ENCODE measurements around the gene PLA2G7. TPM values are rescaled to one million over a fixed set of nuclear protein-coding genes. Genes with fewer than 3 reads are reported as not detected.

PLA2G7 gene
- total RNA-seq (10 to 100 TPM; 19.1 to 47.9 (median 30.1) TPM), polyA plus RNA-seq (10 to 100 TPM in 2 of 3 donors, 1 to 10 TPM in 1; 8.9 to 17.6 (median 15.7) TPM)
- long read RNA-seq, donor 1, partial matches to known transcripts, result 0 of 4 reads
- long read RNA-seq, donor 1, other reads (novel, unspliced or antisense), result 0 of 4 reads
- long read RNA-seq, donor 2, transcript PLA2G7-201 (12 exons, 1,882 nt), result major isoform, 8 of 8 reads
- long read RNA-seq, donor 2, partial matches to known transcripts, result 0 of 8 reads
- long read RNA-seq, donor 2, other reads (novel, unspliced or antisense), result 0 of 8 reads

- Histone ChIP-seq H3K4me3 (peak within 1 kb of the TSS; percentile 10 to 65 (median 42)), H3K27ac (peak within 1 kb of the TSS in 6 of 8 donors; percentile 49 to 81 (median 74)), H3K36me3 (no peaks in the 10 kb centered on the region), H3K27me3 (replicated peaks in 1 of 7) (peaks cover 0 to 64% (median 30%) of the 10 kb centered on the region in 7 donors), H3K4me1 (peaks cover 0 to 15% (median 11%) of the 10 kb centered on the region in 6 donors), H3K9me3 (no peaks in the 10 kb centered on the region)
- TF ChIP-seq POLR2AphosphoS5 (IDR thresholded peaks at IDR 0.05) (peak; percentile 66 to 80 (median 77)), POLR2A (IDR thresholded peaks at IDR 0.05) (no peak), CTCF (IDR thresholded peaks at IDR 0.05 in 8 of 11, conservative IDR thresholded peaks at IDR 0.05 in 3 of 11) (peak in 1 of 11 experiments; percentile 8)
- WGBS, 5 donors, result 1 to 5% (median 3%) methylated on average over 24 to 73 of the region's 73 CpGs
- intact Hi-C loops (cut with DNase I; ENCODE audit: low total_unique reads), result no loop called here
- peak; percentile 79 for DNase-seq
These were observed at the start of gene PLA2G7 for GRCh38 chr6:46734867-46735719. TSS of gene PLA2G7 (minus strand) at chr6:46735375. CDS start at chr6:46722891, 12,484 bp downstream.

- 78 to 88% (median 87%) methylated on average over 1 of the region's 1 CpG for WGBS, 5 donors
- no peaks in the 10 kb centered on the region for H3K27me3 ChIP-seq (replicated peaks in 1 of 7)
These were observed 49.4 kb upstream of the PLA2G7 start for GRCh38 chr6:46784535-46784934.

GRCh38 chr6:46781478-46782378 is 46.6 kb upstream of the PLA2G7 start:
- no peaks in the 10 kb centered on the region for H3K9me3 ChIP-seq
- whole genome bisulfite sequencing, 5 donors, result 35 to 38% (median 38%) methylated on average over 6 of the region's 6 CpGs
- no peak overlapping the region for H3K4me3 ChIP-seq
- H3K4me1 ChIP-seq, result no peaks in the 10 kb centered on the region
- H3K27ac ChIP-seq, result no peak overlapping the region
- intact Hi-C loops (cut with DNase I; ENCODE audit: low total_unique reads), result no loop called here
- no peak for DNase-seq
- no peaks in the 10 kb centered on the region for H3K27me3 ChIP-seq (replicated peaks in 1 of 7)
- TF ChIP-seq CTCF (IDR thresholded peaks at IDR 0.05 in 8 of 11, conservative IDR thresholded peaks at IDR 0.05 in 3 of 11), result peak in 9 of 11 experiments; percentile 14 to 67 (median 45)
- TF ChIP-seq POLR2AphosphoS5 (IDR thresholded peaks at IDR 0.05), result no peak
- TF ChIP-seq POLR2A (IDR thresholded peaks at IDR 0.05), result no peak
- no peaks in the 10 kb centered on the region for H3K36me3 ChIP-seq

More at GRCh38 chr6:46784535-46784934, 49.4 kb upstream of the PLA2G7 start:
- H3K4me1 ChIP-seq, result no peaks in the 10 kb centered on the region
- H3K9me3 ChIP-seq, result no peaks in the 10 kb centered on the region
- no peaks in the 10 kb centered on the region for H3K36me3 ChIP-seq
- H3K4me3 ChIP-seq, result no peak overlapping the region
- intact Hi-C loops (cut with DNase I; ENCODE audit: low total_unique reads), result no loop called here
- no peak for DNase-seq
- no peak overlapping the region for H3K27ac ChIP-seq
- TF ChIP-seq POLR2AphosphoS5 (IDR thresholded peaks at IDR 0.05) (no peak), CTCF (IDR thresholded peaks at IDR 0.05 in 8 of 11, conservative IDR thresholded peaks at IDR 0.05 in 3 of 11) (no peak), POLR2A (IDR thresholded peaks at IDR 0.05) (no peak)
